ENCODE measurements around the gene NELFCD.

DNA sequence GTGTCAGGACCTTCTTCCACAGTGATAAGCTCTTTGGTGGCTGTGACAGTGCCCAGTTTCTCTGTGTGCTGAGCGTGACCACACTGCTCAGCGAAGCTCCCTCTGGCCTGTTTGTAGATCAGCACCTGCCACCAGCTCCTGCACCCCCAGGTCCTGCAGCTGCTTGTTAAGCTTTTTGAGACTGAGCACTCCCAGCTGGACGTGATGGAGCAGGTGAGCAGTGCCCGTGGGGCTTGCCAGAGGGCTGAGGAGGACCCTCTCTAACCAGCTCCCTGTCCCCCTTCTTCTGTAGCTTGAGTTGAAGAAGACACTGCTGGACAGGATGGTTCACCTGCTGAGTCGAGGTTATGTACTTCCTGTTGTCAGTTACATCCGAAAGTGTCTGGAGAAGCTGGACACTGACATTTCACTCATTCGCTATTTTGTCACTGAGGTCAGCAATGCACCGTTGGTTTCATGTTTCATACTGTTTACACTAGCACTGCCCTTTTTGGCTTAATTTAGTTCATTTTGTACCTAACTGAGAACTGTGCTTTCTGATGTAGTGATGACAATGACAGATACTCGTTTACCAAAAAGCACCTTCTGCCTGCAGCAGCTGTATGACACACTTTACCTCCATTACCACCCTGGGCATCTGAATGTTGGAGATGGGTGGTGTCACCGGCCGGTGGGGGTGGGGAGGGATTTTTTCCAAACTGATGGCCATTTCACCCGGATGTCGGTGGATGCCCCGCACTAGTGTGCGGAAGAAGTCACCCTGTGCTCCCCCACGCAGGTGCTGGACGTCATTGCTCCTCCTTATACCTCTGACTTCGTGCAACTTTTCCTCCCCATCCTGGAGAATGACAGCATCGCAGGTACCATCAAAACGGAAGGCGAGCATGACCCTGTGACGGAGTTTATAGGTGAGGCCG is 12.5 kb downstream of the NELFCD start:
- TF ChIP-seq ZNF274 (IDR thresholded peaks at IDR 0.05; ENCODE audit: low read depth, low read length) (no peak), YY1 (IDR thresholded peaks at IDR 0.05; ENCODE audit: insufficient read depth, insufficient read length) (no peak)
